DND-41 (cell line): ENCODE data around the gene STPG4.

Source experiments
- ATAC-seq: fragments of 200-7000 bp; cut with Tn5 transposase; 3 replicates; pipeline ENCODE4 v1.9.1; 2021; ENCODE audit warnings: low read depth; ENCODE audit not compliant: insufficient read depth
- DNase-seq: peaks from one replicate; pipeline ENCODE4 v3.0.0-alpha.2; 2020
- H2AFZ ChIP-seq: 2 replicates; pipeline ENCODE4 v1.6.0; 2012; ENCODE audit warnings: low read depth, low read length
- H3K27ac ChIP-seq: 2 replicates; pipeline ENCODE4 v1.5.1; 2012; ENCODE audit warnings: low read length, inconsistent platforms
- H3K27me3 ChIP-seq: fragments of 200-600 bp; sonication (generic); 2 replicates; pipeline ENCODE4 v1.6.0; 2012; ENCODE audit warnings: low read length, mild to moderate bottlenecking, inconsistent platforms; ENCODE audit not compliant: insufficient read depth, poor library complexity
- H3K36me3 ChIP-seq: 2 replicates; pipeline ENCODE4 v1.5.1; 2012; ENCODE audit warnings: low read length, inconsistent platforms; ENCODE audit not compliant: insufficient read depth
- H3K4me1 ChIP-seq: 2 replicates; pipeline ENCODE4 v1.5.1; 2012; ENCODE audit warnings: mild to moderate bottlenecking, low read length; ENCODE audit not compliant: insufficient read depth
- H3K4me2 ChIP-seq: 2 replicates; pipeline ENCODE4 v1.6.0; 2012; ENCODE audit warnings: mild to moderate bottlenecking, moderate library complexity, low read length, inconsistent platforms; ENCODE audit not compliant: insufficient read depth
- H3K4me3 ChIP-seq, 2 experiments: fragments of 200-600 bp in 1 of 2; shearing (Covaris generic) in 1 of 2; 2 replicates each; pipeline ENCODE4 v1.5.1; 2012 to 2016; ENCODE audit warnings: inconsistent platforms in 2 of 2, low read length in 2 of 2, mild to moderate bottlenecking in 2 of 2, low read depth in 1 of 2, moderate library complexity in 1 of 2
- H3K79me2 ChIP-seq: 2 replicates; pipeline ENCODE4 v1.6.0; 2012; ENCODE audit warnings: low read length, inconsistent platforms; ENCODE audit not compliant: insufficient read depth
- H3K9ac ChIP-seq: 2 replicates; pipeline ENCODE4 v1.6.0; 2012; ENCODE audit warnings: low read depth, mild to moderate bottlenecking, inconsistent platforms, low read length, moderate library complexity
- H3K9me3 ChIP-seq: 2 replicates; pipeline ENCODE4 v1.5.1; 2012; ENCODE audit warnings: low read length, moderate library complexity, mild to moderate bottlenecking, inconsistent platforms; ENCODE audit not compliant: insufficient read depth, severe bottlenecking
- H4K20me1 ChIP-seq: 2 replicates; pipeline ENCODE4 v1.6.0; 2012; ENCODE audit warnings: low read length; ENCODE audit not compliant: insufficient read depth
- CTCF ChIP-seq: IDR thresholded peaks from 2 replicates; pipeline ENCODE4 v1.5.1; 2012; ENCODE audit warnings: borderline replicate concordance, low read length, moderate library complexity, mild to moderate bottlenecking; ENCODE audit not compliant: poor library complexity, severe bottlenecking; ENCODE audit errors: extremely low read depth
- EZH2 ChIP-seq: IDR thresholded peaks from 3 replicates; pipeline ENCODE4 v1.6.1; 2012; ENCODE audit warnings: borderline replicate concordance, low read depth, mild to moderate bottlenecking, moderate library complexity, low read length, inconsistent platforms; ENCODE audit not compliant: severe bottlenecking

Gene STPG4

DNA sequence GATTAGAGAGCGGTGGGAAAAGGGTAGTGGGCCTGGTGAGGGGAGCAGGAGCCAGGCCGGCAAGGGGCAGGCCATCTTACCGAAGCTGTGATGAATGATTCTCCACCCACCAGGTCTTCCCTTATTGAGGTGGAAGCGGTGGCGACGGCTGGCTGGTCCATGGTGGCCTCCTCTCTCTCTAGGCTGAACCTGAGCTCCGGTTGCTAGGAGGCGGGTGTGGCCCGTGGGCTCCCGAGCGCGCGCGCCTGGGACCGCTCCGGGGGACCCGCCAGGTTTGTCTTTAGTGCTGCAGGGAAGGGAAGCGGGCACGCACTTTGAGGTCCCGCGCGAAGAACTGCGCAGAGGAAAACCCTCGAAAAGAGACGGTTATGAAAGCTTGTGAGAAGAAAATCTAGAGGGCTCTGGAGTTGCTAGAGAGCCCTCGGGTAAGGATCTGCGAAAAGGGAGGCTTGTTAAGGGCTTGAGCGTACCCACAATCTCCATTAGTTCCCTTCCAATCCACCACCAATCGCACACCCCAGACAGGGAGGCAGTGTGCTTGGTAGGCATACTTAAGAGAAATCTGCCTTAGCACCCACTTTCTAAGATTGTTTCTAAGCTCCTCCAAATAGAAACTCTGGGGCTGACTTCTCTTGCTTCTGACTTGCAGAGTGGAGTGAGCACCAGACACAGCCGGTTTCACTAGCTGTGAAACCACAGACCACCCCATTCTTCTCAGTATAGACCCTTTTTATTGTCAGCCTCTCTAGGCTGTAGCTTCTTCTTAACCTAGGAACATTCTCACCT, at the start of gene STPG4:
TSS of gene STPG4 (minus strand) at position 218 of the 786 bp plus-strand sequence. CDS start at position 161, 57 bp downstream.
- Histone ChIP-seq H3K79me2 (peaks cover 2% of the 10 kb centered on the region; the same call in 1 of the 2 replicates), H2AFZ (no peak within 1 kb of the TSS), H3K36me3 (peaks cover 44% of the 10 kb centered on the region), H3K4me3 (no peak within 1 kb of the TSS), H3K27me3 (no peaks in the 10 kb centered on the region), H3K27ac (0 out of 2 replicates have a peak within 1 kb of the TSS, but pooled peaks have one; percentile 13), H4K20me1 (peaks cover 19% of the 10 kb centered on the region), H3K9me3 (no peaks in the 10 kb centered on the region), H3K4me1 (no peaks in the 10 kb centered on the region), H3K4me2 (no peak within 1 kb of the TSS), H3K9ac (no peak within 1 kb of the TSS)
- TF ChIP-seq EZH2 (no peak), CTCF (no peak)
- ATAC-seq (peak; percentile 64), DNase-seq (no peak)

- Histone ChIP-seq H2AFZ (no peak overlapping the region), H3K4me2 (no peak overlapping the region), H3K36me3 (no peaks in the 10 kb centered on the region), H3K9me3 (no peaks in the 10 kb centered on the region), H3K27me3 (peaks cover 10% of the 10 kb centered on the region), H3K79me2 (no peaks in the 10 kb centered on the region), H3K4me1 (no peaks in the 10 kb centered on the region), H4K20me1 (no peaks in the 10 kb centered on the region), H3K27ac (no peak overlapping the region), H3K4me3 (no peak overlapping the region), H3K9ac (no peak overlapping the region)
- no peak for ATAC-seq
- no peak for TF ChIP-seq CTCF
- no peak for DNase-seq
These were observed 49.6 kb upstream of the STPG4 start for GRCh38 chr2:47204691-47205090.

- H3K9me3 ChIP-seq: no peaks in the 10 kb centered on the region
- H3K4me3 ChIP-seq: no peak overlapping the region
- no peak overlapping the region for H3K27ac ChIP-seq
- no peaks in the 10 kb centered on the region for H3K79me2 ChIP-seq
- H4K20me1 ChIP-seq: no peaks in the 10 kb centered on the region
- H2AFZ ChIP-seq: no peak overlapping the region
- no peaks in the 10 kb centered on the region for H3K36me3 ChIP-seq
- no peak overlapping the region for H3K9ac ChIP-seq
- ATAC-seq: no peak
- H3K27me3 ChIP-seq: peaks cover 14% of the 10 kb centered on the region
- no peaks in the 10 kb centered on the region for H3K4me1 ChIP-seq
- DNase-seq: no peak
- TF ChIP-seq EZH2 (no peak), CTCF (no peak)
- no peak overlapping the region for H3K4me2 ChIP-seq
These were observed 48.9 kb upstream of the STPG4 start for GRCh38 chr2:47203995-47204394.
